Common myeloid progenitor, CD34-positive (primary cell): ENCODE measurements around the gene REEP1.
A peak's percentile ranks its signal among the peaks of the same experiment; 100 is the strongest.

Experiments used
- CTCF ChIA-PET: fragments of 350-600 bp; sonication (Branson Sonifier 250); formaldehyde crosslinking; loops from one replicate; lab custom pipeline; 2021; ENCODE audit warnings: antibody characterized with exemption; lab: Charles Lee
- POLR2A ChIA-PET: fragments of 350-600 bp; sonication (Branson Sonifier 250); formaldehyde crosslinking; loops from one replicate; lab custom pipeline; 2021; ENCODE audit warnings: antibody characterized with exemption; lab: Charles Lee
- DNase-seq, 3 donors: peaks; one replicate each; pipeline versions ENCODE4 v3.0.0 to v3.0.0-alpha.2; 2013
- H3K27ac ChIP-seq, 2 experiments: 1 replicate in 1 of 2; 2 replicates in 1 of 2; pipeline ENCODE4 v1.7.0; 2013; ENCODE audit warnings: inconsistent platforms in 2 of 2, low read length in 2 of 2, mild to moderate bottlenecking in 2 of 2, low read depth in 1 of 2, moderate library complexity in 1 of 2; ENCODE audit not compliant: severe bottlenecking in 2 of 2, insufficient read depth in 1 of 2, poor library complexity in 1 of 2
- H3K27me3 ChIP-seq, 5 experiments: replicated peaks in 2 of 5; 1 replicate in 3 of 5; 2 replicates in 2 of 5; pipeline versions ENCODE4 v1.6.1 to v1.7.0; 2013; ENCODE audit warnings: low read length in 4 of 5, mild to moderate bottlenecking in 2 of 5, moderate library complexity in 2 of 5, inconsistent platforms in 1 of 5; ENCODE audit not compliant: insufficient read depth in 5 of 5, control insufficient read depth in 4 of 5
- H3K36me3 ChIP-seq, 4 experiments: 1 replicate in 2 of 4; 2 replicates in 2 of 4; pipeline versions ENCODE4 v1.6.1 to v1.7.0; 2013; ENCODE audit warnings: low read length in 3 of 4, control low read depth in 1 of 4, mild to moderate bottlenecking in 1 of 4; ENCODE audit not compliant: control insufficient read depth in 4 of 4, insufficient read depth in 4 of 4
- H3K4me1 ChIP-seq, 4 experiments: 1 replicate in 3 of 4; 2 replicates in 1 of 4; pipeline versions ENCODE4 v1.6.1 to v1.7.1; 2013; ENCODE audit warnings: low read length in 3 of 4, mild to moderate bottlenecking in 3 of 4, control low read depth in 1 of 4, inconsistent platforms in 1 of 4, moderate library complexity in 1 of 4; ENCODE audit not compliant: control insufficient read depth in 4 of 4, insufficient read depth in 4 of 4; ENCODE audit errors: control extremely low read depth in 1 of 4
- H3K4me3 ChIP-seq, 7 experiments: 1 replicate in 4 of 7; 2 replicates in 3 of 7; pipeline versions ENCODE4 v1.5.1 to v1.7.0; 2013; ENCODE audit warnings: mild to moderate bottlenecking in 7 of 7, low read length in 6 of 7, moderate library complexity in 6 of 7, inconsistent platforms in 2 of 7, low read depth in 2 of 7, control low read depth in 1 of 7; ENCODE audit not compliant: insufficient read depth in 4 of 7, control insufficient read depth in 1 of 7; ENCODE audit errors: extremely low read depth in 1 of 7
- H3K9me3 ChIP-seq, 5 experiments: 1 replicate in 4 of 5; 2 replicates in 1 of 5; pipeline versions ENCODE4 v1.6.1 to v1.7.1; 2013; ENCODE audit warnings: low read length in 4 of 5, mild to moderate bottlenecking in 2 of 5, inconsistent platforms in 1 of 5, low read depth in 1 of 5, moderate library complexity in 1 of 5; ENCODE audit not compliant: control insufficient read depth in 4 of 5, insufficient read depth in 2 of 5; ENCODE audit errors: control extremely low read depth in 1 of 5
- WGBS: methylation state at CpG from one replicate; pipeline ENCODE4 v1.1.5; 2013; ENCODE audit not compliant: insufficient coverage; 5-methylcytosine and 5-hydroxymethylcytosine counted together

Gene REEP1

GRCh38 chr2:86297382-86298147 is 39.9 kb downstream of the REEP1 start:
- peak; percentile 18 to 38 (median 30) for DNase-seq
- H3K9me3 ChIP-seq: peaks cover 0 to 1% (median 0%) of the 10 kb centered on the region in 5 experiments
- WGBS: 83% methylated on average over 5 of the region's 5 CpGs
- H3K27ac ChIP-seq: no peak overlapping the region
- ChIA-PET CTCF (interaction anchor here (1.0 to 2.9 kb wide), 2 partner anchors 15 to 77 kb away, joined by 3 to 9 read pairs; no protein-coding TSS in a partner anchor), POLR2A (no interaction called here)
- H3K36me3 ChIP-seq: no peaks in the 10 kb centered on the region
- H3K4me3 ChIP-seq: no peak overlapping the region
- H3K4me1 ChIP-seq: no peaks in the 10 kb centered on the region
- H3K27me3 ChIP-seq: peaks cover 6 to 20% (median 9%) of the 10 kb centered on the region in 5 experiments

GRCh38 chr2:86296947-86297346 is 40.5 kb downstream of the REEP1 start:
- 93% methylated on average over 6 of the region's 6 CpGs for WGBS
- ChIA-PET POLR2A (no interaction called here), CTCF (interaction anchor here (1.0 to 2.9 kb wide), 2 partner anchors 14 to 76 kb away, joined by 3 to 9 read pairs; no protein-coding TSS in a partner anchor)
- no peak for DNase-seq
- no peaks in the 10 kb centered on the region for H3K9me3 ChIP-seq
- H3K36me3 ChIP-seq: no peaks in the 10 kb centered on the region
- H3K4me3 ChIP-seq: no peak overlapping the region
- H3K4me1 ChIP-seq: no peaks in the 10 kb centered on the region
- H3K27me3 ChIP-seq: peaks cover 5 to 16% (median 7%) of the 10 kb centered on the region in 5 experiments
- no peak overlapping the region for H3K27ac ChIP-seq

GRCh38 chr2:86295066-86295465 is 42.4 kb downstream of the REEP1 start:
- no peak for DNase-seq
- H3K27me3 ChIP-seq: peaks cover 0 to 15% (median 4%) of the 10 kb centered on the region in 5 experiments
- no peak overlapping the region for H3K4me3 ChIP-seq
- H3K9me3 ChIP-seq: no peaks in the 10 kb centered on the region
- no peaks in the 10 kb centered on the region for H3K36me3 ChIP-seq
- H3K4me1 ChIP-seq: no peaks in the 10 kb centered on the region
- ChIA-PET CTCF (interaction anchor here (1.2 to 1.7 kb wide), 2 partner anchors 10 to 74 kb away, joined by 3 to 6 read pairs; no protein-coding TSS in a partner anchor), POLR2A (no interaction called here)
- no peak overlapping the region for H3K27ac ChIP-seq
- WGBS: 99% methylated on average over 7 of the region's 8 CpGs

- WGBS: 92% methylated on average over 2 of the region's 3 CpGs
- CTCF ChIA-PET: no interaction called here
Measured at GRCh38 chr2:86293612-86294011, 43.8 kb downstream of the REEP1 start.

GRCh38 chr2:86292571-86293515 is 44.6 kb downstream of the REEP1 start:
- Histone ChIP-seq H3K9me3 (no peaks in the 10 kb centered on the region), H3K4me3 (no peak overlapping the region), H3K36me3 (no peaks in the 10 kb centered on the region), H3K27me3 (peaks cover 0 to 10% (median 4%) of the 10 kb centered on the region in 5 experiments), H3K27ac (no peak overlapping the region), H3K4me1 (no peaks in the 10 kb centered on the region)
- 100% methylated on average over 5 of the region's 7 CpGs for WGBS
- POLR2A ChIA-PET: no interaction called here
- CTCF ChIA-PET: no interaction called here
- no peak for DNase-seq

More at GRCh38 chr2:86293612-86294011, 43.8 kb downstream of the REEP1 start:
- no peaks in the 10 kb centered on the region for H3K9me3 ChIP-seq
- DNase-seq: no peak
- H3K36me3 ChIP-seq: no peaks in the 10 kb centered on the region
- no peaks in the 10 kb centered on the region for H3K4me1 ChIP-seq
- peaks cover 0 to 10% (median 4%) of the 10 kb centered on the region in 5 experiments for H3K27me3 ChIP-seq
- H3K4me3 ChIP-seq: no peak overlapping the region
- POLR2A ChIA-PET: no interaction called here
- no peak overlapping the region for H3K27ac ChIP-seq

- no peaks in the 10 kb centered on the region for H3K9me3 ChIP-seq
- no peaks in the 10 kb centered on the region for H3K4me1 ChIP-seq
- no peaks in the 10 kb centered on the region for H3K36me3 ChIP-seq
- H3K27ac ChIP-seq: no peak overlapping the region
- H3K27me3 ChIP-seq: peaks cover 0 to 12% (median 2%) of the 10 kb centered on the region in 5 experiments
- CTCF ChIA-PET: no interaction called here
- DNase-seq: no peak
- POLR2A ChIA-PET: no interaction called here
- H3K4me3 ChIP-seq: no peak overlapping the region
- WGBS: 89% methylated on average over 4 of the region's 4 CpGs
Measured at GRCh38 chr2:86291328-86291662, 46.1 kb downstream of the REEP1 start.
